Thyroid gland (tissue), 4 donors: ENCODE measurements around the gene ASL.

Experiments
- POLR2A ChIP-seq, 2 donors: fragments of 450-650 bp; IDR thresholded peaks; one replicate each; pipeline ENCODE4 v1.6.1; 2017; ENCODE audit warnings: antibody characterized with exemption in 2 of 2, mild to moderate bottlenecking in 2 of 2, moderate library complexity in 1 of 2
- TF ChIP-seq, protein P1 (sequence below), 6 experiments: fragments of 200-600 bp in 3 of 6; fragments of 450-650 bp in 3 of 6; sonication (generic) in 3 of 6; IDR thresholded peaks; one replicate each; pipeline ENCODE4 v1.5.1; 2016 to 2019; ENCODE audit warnings: antibody characterized with exemption in 6 of 6, mild to moderate bottlenecking in 2 of 6, inconsistent platforms in 1 of 6, moderate library complexity in 1 of 6

DNA sequence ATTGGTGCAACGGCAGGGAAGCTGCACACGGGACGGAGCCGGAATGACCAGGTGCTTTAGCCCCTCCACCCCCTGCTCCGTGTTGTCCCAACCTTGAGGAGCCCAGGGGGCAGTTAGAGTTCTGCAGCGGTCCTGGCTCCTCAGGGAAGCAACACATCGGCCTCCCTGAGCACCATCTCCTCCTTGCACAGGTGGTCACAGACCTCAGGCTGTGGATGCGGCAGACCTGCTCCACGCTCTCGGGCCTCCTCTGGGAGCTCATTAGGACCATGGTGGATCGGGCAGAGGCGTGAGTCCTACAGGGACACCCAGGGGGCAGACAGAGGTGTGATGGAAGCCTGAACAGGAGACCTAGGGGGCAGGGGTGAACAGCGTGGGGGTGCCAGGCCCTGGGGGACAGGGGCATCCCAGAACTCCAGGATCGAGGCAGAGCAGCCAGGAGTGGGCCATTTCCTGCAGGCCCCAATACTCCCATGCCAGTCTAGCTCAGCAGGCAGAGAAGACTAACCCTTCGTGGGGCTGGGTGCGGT lies 7.3 kb downstream of the ASL start:
- TF ChIP-seq, protein P1, sequence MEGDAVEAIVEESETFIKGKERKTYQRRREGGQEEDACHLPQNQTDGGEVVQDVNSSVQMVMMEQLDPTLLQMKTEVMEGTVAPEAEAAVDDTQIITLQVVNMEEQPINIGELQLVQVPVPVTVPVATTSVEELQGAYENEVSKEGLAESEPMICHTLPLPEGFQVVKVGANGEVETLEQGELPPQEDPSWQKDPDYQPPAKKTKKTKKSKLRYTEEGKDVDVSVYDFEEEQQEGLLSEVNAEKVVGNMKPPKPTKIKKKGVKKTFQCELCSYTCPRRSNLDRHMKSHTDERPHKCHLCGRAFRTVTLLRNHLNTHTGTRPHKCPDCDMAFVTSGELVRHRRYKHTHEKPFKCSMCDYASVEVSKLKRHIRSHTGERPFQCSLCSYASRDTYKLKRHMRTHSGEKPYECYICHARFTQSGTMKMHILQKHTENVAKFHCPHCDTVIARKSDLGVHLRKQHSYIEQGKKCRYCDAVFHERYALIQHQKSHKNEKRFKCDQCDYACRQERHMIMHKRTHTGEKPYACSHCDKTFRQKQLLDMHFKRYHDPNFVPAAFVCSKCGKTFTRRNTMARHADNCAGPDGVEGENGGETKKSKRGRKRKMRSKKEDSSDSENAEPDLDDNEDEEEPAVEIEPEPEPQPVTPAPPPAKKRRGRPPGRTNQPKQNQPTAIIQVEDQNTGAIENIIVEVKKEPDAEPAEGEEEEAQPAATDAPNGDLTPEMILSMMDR (IDR thresholded peaks at IDR 0.05) = no peak
- no peak for TF ChIP-seq POLR2A (IDR thresholded peaks at IDR 0.05)
